Uterus (tissue), 2 donors: ENCODE results near the gene FOXS1.

Experiments used
- CTCF ChIP-seq, 4 experiments: fragments of 200-600 bp in 2 of 4; fragments of 450-650 bp in 2 of 4; sonication (generic) in 2 of 4; IDR thresholded peaks; one replicate each; pipeline ENCODE4 v1.5.1; 2016 to 2019; ENCODE audit warnings: antibody characterized with exemption in 4 of 4, mild to moderate bottlenecking in 2 of 4, moderate library complexity in 1 of 4
- POLR2A ChIP-seq, 2 donors: fragments of 450-650 bp; IDR thresholded peaks; one replicate each; pipeline ENCODE4 v1.6.1; 2016; ENCODE audit warnings: antibody characterized with exemption in 2 of 2, mild to moderate bottlenecking in 1 of 2, moderate library complexity in 1 of 2

- TF ChIP-seq CTCF (IDR thresholded peaks at IDR 0.05), result no peak
- no peak for TF ChIP-seq POLR2A (IDR thresholded peaks at IDR 0.05)
Measured at GRCh38 chr20:31824554-31825313, 20.7 kb downstream of the FOXS1 start.
